Activated B cell treated with CpG ODN at 0.5 μM for 24 hours (primary cell): ENCODE results near the gene SHC4. TPM values are rescaled to one million over a fixed set of nuclear protein-coding genes. Genes with fewer than 3 reads are reported as not detected.
A peak's percentile ranks its signal among the peaks of the same experiment; 100 is the strongest.

Source experiments
- ATAC-seq: fragments of 200-7000 bp; cut with Tn5 transposase; one replicate; pipeline ENCODE4 v1.10.0; 2021; ENCODE audit warnings: low read depth, mild to moderate bottlenecking, moderate library complexity
- CTCF ChIA-PET: fragments of 350-600 bp; sonication (Branson Sonifier 250); formaldehyde crosslinking; loops from one replicate; lab custom pipeline; 2021; ENCODE audit warnings: antibody characterized with exemption; lab: Charles Lee
- POLR2A ChIA-PET: fragments of 350-600 bp; sonication (Branson Sonifier 250); formaldehyde crosslinking; loops from one replicate; lab custom pipeline; 2021; ENCODE audit warnings: antibody characterized with exemption; lab: Charles Lee
- DNase-seq: peaks from one replicate; pipeline ENCODE4 v3.0.0; 2022
- H3K27ac Mint-ChIP-seq: one replicate; pipeline ENCODE4 v1.8.0; 2020; ENCODE audit warnings: mixed read lengths
- H3K27me3 Mint-ChIP-seq: one replicate; pipeline ENCODE4 v1.8.0; 2021; ENCODE audit warnings: mixed read lengths
- H3K36me3 Mint-ChIP-seq: one replicate; pipeline ENCODE4 v1.8.0; 2021; ENCODE audit warnings: low read depth, mixed read lengths
- H3K4me1 Mint-ChIP-seq: one replicate; pipeline ENCODE4 v1.8.0; 2021; ENCODE audit warnings: mixed read lengths
- H3K4me3 Mint-ChIP-seq: one replicate; pipeline ENCODE4 v1.8.0; 2020; ENCODE audit warnings: mild to moderate bottlenecking, mixed read lengths
- H3K9me3 Mint-ChIP-seq: one replicate; pipeline ENCODE4 v1.8.0; 2020; ENCODE audit warnings: mixed read lengths
- CTCF ChIP-seq: fragments of 200-600 bp; IDR thresholded peaks from one replicate; pipeline ENCODE4 v1.8.0; 2022; ENCODE audit warnings: antibody characterized with exemption, mild to moderate bottlenecking
- intact Hi-C: fragments of 100-400 bp; cut with micrococcal nuclease; formaldehyde crosslinking; loops from one replicate; pipeline ENCODE4 v1.15.1; 2024
- total RNA-seq: library from RNA; stranded (reverse); gene quantifications from 2 replicates; pipeline ENCODE4 v1.2.3, GENCODE V29; 2022

Gene SHC4
- total RNA-seq, 1 donor from 2014 or later, result not detected

- ChIA-PET CTCF (no interaction called here), POLR2A (no interaction called here)
- Mint-ChIP-seq H3K4me1 (peaks cover 13% of the 10 kb centered on the region), H3K36me3 (peaks cover 5% of the 10 kb centered on the region), H3K27me3 (peaks cover 3% of the 10 kb centered on the region), H3K27ac (no peak overlapping the region), H3K4me3 (no peak overlapping the region), H3K9me3 (no peaks in the 10 kb centered on the region)
- intact Hi-C loops, result loop anchor here (5.0 kb wide), 1 partner anchor 358 kb away; the partner anchor contains the start of gene GALK2
- no peak for ATAC-seq
- DNase-seq, result no peak
- no peak for TF ChIP-seq CTCF
Measured at GRCh38 chr15:48814286-48814685, 149.4 kb downstream of the SHC4 start.

- Mint-ChIP-seq H3K27me3 (peaks cover 3% of the 10 kb centered on the region), H3K27ac (peak overlapping the region; percentile 1), H3K36me3 (peaks cover 5% of the 10 kb centered on the region), H3K9me3 (no peaks in the 10 kb centered on the region), H3K4me3 (peak overlapping the region; percentile 94), H3K4me1 (peaks cover 19% of the 10 kb centered on the region)
- DNase-seq, result no peak
- no peak for ATAC-seq
- POLR2A ChIA-PET, result interaction anchor here (0.8 to 2.2 kb wide), 9 partner anchors 10 to 1544 kb away, joined by 3 to 18 read pairs (median 4); partner anchors contain the start of genes COPS2, DTWD1, EID1 and FAM227B
- TF ChIP-seq CTCF, result no peak
- intact Hi-C loops, result loop anchor here (1.0 to 5.0 kb wide), 11 partner anchors 17 to 1875 kb away; partner anchors contain the start of genes COPS2, DUT, EID1 and FAM227B
- CTCF ChIA-PET, result interaction anchor here (1.1 to 2.4 kb wide), 5 partner anchors 10 to 335 kb away, joined by 3 to 11 read pairs (median 4); partner anchors contain the start of gene EID1
Measured at GRCh38 chr15:48811325-48811958, 152.3 kb downstream of the SHC4 start.

GRCh38 chr15:48810414-48811324 lies 153.1 kb downstream of the SHC4 start, which contains the start of gene CEP152:
CEP152 (minus strand) TSS chr15:48811069; CDS start chr15:48805649, 5,420 bp downstream.
- H3K4me1 Mint-ChIP-seq, result peaks cover 24% of the 10 kb centered on the region
- DNase-seq, result peak; percentile 93
- CTCF ChIA-PET, result interaction anchor here (0.5 to 2.4 kb wide), 6 partner anchors 9 to 1545 kb away, joined by 3 to 11 read pairs (median 4); partner anchors contain the start of gene EID1
- no peaks in the 10 kb centered on the region for H3K9me3 Mint-ChIP-seq
- POLR2A ChIA-PET, result interaction anchor here (0.8 to 2.2 kb wide), 9 partner anchors 9 to 1544 kb away, joined by 3 to 18 read pairs (median 4); partner anchors contain the start of genes COPS2, DTWD1, EID1 and FAM227B
- peak within 1 kb of the TSS; percentile 86 for H3K27ac Mint-ChIP-seq
- H3K36me3 Mint-ChIP-seq, result peaks cover 5% of the 10 kb centered on the region
- TF ChIP-seq CTCF, result no peak
- peaks cover 3% of the 10 kb centered on the region for H3K27me3 Mint-ChIP-seq
- peak; percentile 96 for ATAC-seq
- intact Hi-C loops, result loop anchor here (1.0 to 5.0 kb wide), 11 partner anchors 16 to 1876 kb away; partner anchors contain the start of genes COPS2, DUT, EID1 and FAM227B
- peak within 1 kb of the TSS; percentile 94 for H3K4me3 Mint-ChIP-seq

GRCh38 chr15:48806151-48806550 lies 157.6 kb downstream of the SHC4 start:
- ATAC-seq (no peak), DNase-seq (no peak)
- Mint-ChIP-seq H3K4me3 (no peak overlapping the region), H3K4me1 (peaks cover 20% of the 10 kb centered on the region), H3K36me3 (peaks cover 20% of the 10 kb centered on the region), H3K27ac (no peak overlapping the region), H3K9me3 (no peaks in the 10 kb centered on the region), H3K27me3 (no peaks in the 10 kb centered on the region)
- ChIA-PET POLR2A (no interaction called here), CTCF (no interaction called here)
- intact Hi-C loops, result no loop called here
- TF ChIP-seq CTCF, result no peak
